Stimulated activated CD8-positive, alpha-beta memory T cell treated with anti-CD3 and anti-CD28 coated beads, Interleukin-15, amount 100 ng/mL, for 48 hours (primary cell): ENCODE measurements around the gene ARSI.
A peak's percentile ranks its signal among the peaks of the same experiment; 100 is the strongest.

Source experiments
- DNase-seq, 2 donors: peaks; one replicate each; pipeline ENCODE4 v3.0.0-alpha.2; 2020; ENCODE audit warnings: low read depth in 2 of 2

Gene ARSI

DNA sequence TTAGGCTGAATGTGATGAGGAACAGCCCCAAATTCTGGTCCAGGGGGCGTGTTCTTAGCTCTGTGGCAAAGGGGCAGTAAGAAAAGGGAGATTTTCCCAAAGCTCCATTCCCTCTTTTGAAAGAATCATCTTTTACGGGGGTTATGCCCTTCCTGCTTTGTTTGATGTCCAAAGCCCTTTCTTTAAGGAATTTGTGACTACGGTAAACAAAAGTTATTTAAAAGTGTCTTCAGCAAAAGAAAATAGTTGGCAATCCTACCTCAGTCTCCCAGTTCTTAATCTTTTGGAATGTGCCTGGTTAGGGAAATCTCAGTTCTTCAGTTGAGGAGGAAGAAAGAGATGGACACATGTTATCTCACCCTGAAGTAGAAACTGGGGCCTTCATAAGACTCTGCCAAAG lies 24.4 kb upstream of the ARSI start:
- DNase-seq = no peak

DNA sequence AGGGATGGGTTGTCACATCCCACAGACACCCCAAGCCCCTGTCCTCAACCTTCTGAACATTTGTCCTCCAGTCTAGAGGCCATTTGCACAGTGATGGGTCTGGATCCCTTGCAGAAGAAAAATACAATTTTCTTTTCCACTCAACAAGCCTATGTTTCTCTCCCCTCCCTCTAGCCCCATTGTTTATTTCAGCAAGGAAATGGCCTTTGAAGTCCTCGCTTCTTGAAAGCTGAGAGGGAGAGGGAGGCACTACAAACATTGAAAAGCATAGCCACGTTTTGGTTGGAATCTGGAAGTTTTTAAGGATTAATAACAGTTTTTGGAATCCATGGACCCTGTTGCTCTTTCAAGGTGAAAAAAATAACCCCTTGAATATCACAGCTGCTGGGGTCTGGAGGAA lies 24.0 kb upstream of the ARSI start:
- no peak for DNase-seq

DNA sequence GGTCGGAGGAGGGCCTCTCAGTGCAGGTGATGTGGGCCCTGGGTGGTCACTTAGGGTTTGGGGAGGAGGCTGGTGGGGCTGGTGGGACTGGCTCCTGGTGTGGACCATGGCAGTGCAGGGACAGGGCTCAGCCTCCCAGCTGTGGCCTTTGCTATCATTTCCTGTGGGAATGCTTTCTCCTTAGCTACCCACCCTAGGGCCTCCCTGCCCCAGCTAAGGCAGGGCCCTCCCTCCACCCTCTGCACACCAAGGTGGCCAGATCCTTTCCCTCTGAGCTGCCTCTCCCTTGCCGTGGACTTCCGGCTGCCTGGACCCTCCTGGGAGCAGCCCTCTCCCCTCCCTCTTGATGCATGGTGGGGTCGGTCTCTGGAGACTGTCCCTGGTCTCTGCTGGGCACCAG lies 22.7 kb upstream of the ARSI start:
- DNase-seq = no peak

DNA sequence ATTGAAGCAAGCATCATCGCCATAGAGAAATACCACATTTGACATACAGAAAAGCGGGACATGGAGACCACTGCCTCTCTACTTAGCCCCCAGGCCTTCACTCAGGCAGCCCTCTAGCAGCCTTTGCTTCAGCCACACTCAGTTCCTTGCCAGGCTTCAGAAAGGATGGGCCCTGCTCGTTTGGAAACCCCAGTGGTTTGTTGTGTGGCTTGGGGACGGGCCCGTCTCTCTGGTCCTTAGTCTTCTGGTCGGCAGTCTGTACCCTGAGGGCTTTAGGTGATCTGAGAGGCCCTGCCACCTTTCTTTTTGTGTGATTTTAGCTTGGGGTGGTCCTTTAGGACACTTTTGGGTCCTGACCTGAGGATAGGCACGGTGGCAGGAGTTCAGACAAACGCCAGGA lies 21.1 kb upstream of the ARSI start:
- DNase-seq = no peak

DNA sequence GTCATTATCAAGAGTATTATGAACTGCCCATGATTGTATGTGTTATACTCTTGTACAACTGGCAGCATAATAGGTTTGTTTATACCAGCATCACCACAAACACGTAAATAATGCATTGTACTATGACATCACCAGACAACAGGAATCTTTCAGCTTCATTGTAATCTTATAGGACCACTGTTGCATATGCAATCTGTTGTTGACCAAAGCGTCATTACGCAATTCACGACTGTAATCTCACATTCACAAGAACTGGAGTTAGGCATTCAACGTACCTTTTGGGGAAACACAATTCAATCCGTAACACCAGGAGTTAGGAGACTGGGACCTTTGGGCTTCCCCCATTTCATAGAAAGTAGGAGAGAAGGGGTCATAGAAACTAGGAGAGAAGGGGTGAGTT lies 20.4 kb upstream of the ARSI start:
- DNase-seq = no peak

DNA sequence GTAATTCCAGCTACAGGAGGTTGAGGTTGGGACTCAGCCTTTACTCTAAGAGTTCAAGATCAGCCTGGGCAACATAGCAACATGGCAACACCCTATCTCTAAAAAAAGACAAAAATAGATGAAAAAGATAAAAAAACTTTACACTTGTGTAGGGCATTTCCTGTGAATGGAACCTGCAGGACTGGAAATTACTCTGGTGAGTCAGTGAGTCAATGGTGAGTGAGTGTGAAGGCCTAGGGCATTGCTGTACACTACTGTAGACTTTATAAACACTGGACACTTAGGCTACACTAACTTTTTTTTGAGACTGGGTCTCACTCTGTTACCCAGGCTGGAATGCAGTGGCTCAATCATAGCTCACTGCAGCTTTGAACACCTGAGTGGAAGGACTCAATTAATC lies 19.5 kb upstream of the ARSI start:
- no peak for DNase-seq

DNA sequence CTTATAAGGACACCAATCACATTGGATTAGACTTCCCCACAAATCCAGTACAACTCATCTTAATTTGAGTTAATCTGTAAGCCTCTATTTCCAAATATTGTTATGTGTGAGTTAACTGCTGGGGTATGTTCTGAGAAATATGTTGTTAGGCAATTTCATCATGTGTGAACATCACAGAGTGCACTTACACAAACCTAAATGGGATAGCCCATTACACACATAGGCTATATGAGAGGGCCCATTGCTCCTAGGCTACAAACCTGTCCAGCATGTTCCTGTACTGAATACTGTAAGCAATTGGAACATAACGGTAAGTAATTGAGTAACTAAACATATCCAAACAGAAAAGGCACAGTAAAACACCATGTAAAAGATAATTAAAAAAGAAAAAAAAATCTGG lies 19.1 kb upstream of the ARSI start:
- DNase-seq = no peak

DNA sequence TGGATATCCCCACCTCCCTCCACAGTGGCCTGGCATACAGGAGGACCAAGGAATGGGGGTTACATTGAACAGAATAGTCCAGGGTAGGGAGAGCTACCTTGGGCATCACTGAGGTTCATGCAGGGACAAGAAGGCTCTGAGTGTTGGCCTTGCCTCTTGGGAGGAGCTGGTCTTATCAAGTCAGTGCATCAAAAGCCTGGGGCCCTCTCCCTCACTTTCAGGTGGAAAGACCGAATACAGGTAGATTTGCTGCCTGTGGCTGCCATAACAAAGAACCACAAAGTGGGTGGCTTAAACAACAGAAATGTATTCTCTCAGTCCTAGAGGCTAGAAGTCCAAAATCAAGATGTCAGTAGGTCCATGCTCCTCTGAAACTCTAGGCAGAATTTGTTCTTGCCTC lies 18.5 kb upstream of the ARSI start:
- no peak for DNase-seq

DNA sequence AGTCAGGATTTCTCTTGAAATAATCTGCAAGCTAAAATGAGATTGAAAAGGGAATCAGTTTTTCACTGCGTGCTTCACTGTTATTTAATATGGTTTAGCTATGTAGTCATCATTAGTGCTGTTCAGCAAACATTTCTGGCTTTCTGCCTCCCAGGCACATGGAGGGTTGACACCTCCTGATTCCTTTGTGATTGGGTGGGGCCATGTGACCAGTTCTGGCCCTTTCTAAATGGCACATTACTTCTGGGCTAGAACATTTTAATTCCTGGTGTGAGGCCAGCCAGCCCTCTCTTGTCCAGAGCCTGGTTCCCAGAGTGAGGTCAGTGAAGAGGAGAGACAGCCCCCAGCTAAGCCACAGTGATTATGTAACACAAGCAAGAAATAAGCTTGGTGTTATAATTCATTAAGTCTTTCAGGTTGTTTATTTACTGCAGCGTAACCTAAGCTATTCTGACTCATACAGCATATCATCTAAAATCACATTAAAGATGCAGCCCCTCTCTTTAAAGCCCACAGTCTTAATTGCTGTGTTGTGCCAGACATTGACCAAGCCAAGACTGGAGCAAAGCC lies 17.4 kb upstream of the ARSI start:
- no peak for DNase-seq

DNA sequence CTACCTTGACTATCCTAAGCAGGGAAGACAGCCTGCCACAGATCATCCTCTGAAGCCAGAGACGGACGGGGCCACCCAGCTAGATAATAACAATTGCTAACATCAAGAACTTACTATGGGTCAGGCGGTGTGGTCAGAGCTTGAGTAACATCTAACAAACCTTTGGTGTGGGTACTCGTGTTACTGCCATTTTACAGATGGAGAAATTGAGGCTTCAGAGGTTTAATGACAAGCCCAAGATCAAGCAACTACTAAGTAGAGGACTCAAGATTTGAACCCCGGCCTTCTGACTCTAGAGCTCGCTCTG lies 16.7 kb upstream of the ARSI start:
- no peak for DNase-seq

DNA sequence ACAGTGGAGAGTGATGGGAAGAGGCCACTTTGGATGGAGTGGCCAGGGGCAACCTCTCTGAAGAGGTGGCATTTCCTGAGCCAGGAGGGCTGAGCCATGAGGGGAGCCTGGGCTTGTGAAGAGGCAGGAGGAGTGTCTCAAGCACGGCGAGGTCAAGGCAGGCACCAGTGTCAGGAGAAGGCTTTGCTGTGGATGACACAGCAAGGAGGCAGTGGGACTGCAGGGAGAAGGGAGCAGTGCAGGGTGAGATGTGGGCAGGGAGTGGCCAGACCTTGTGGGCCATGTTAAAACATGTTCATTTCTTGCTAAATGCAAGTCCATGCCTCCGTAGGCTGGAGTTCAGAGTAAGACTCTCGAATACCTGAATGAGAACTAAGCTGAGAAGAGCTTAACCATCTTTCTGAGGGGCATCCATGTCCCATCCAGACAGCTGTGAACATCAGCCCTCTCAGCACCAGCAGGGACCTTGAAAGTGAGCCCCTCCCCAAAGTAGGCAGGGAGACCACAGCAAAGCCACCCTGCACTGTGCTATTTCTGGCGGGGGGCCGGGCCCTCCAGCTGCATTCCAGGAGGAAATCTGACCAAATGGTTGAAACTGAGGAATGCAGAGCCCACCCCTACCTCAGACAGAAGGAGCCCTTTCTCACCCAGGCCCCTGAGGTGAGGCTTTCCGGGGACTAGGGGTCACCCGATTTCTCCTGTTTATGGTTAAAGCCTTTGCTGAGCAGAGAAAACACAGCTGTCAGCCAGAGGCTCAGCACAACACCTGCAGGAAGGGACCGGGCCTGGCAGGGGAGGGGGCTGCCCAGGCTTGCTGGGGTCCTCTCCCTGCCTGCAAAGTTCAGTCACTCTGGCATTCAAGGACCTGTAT lies 16.1 kb upstream of the ARSI start:
- DNase-seq = no peak

DNA sequence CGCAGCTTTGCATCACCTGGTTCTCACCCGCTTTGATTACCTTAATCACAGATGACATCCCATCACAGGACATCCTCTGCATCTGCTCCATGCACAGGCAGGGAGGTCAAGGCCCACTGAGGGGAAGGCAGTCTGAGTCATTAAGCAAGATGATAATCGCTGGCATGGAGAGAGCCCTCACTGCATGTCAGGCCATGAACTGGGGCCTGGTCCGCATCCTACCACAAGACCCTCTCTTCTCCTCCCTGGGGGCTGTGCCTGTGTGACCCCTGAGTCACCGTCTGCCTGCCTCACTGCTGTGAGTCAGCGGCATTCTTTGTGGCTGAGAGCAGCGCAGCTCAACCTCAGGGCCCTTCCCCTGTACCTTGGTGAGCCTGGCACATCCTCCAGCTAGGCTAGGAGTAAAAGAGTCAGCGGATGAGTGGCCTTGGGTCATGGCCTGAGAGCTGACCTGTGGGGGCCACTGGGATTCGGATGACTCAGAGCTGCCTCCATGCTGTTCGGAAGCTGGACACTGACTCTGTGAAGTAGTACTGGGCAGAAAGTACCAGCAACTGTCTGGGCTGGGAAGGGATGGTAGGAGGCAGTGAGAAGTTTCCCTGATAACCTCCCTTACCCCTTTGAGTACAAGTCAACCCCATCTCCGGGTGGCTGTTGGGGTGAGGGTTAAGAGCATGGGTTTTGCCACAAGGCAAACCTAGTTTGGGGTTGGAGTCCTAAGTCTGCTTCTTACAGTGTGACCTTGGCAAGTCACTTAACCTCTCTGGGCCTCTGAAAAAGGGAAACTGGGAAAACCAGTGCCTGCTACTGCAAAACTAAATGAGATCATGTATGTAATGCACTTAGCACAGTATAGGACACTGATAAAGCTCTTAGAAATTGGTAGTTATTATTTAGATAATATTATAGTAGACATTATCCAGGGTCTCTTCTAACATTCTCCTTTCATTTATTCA lies 14.6 kb upstream of the ARSI start:
- DNase-seq = peak; percentile 8

DNA sequence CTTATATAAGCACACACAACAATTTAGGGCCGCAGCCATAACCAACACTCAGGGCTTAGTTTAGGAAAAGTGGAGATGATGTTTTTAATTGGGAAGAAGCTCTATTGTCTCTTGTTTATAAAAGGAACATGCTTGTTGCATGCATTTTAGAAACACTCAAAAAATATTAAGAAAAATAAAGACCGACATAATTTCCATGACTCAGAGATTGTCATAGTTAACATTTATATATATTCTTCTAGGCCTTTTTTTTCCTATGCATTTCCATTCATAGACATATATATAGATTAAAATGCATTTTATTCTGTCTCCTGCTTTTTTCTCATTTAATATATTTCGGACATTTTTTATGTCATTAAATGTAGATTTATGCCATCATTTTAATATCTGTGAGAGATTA lies 13.6 kb upstream of the ARSI start:
- DNase-seq = no peak

DNA sequence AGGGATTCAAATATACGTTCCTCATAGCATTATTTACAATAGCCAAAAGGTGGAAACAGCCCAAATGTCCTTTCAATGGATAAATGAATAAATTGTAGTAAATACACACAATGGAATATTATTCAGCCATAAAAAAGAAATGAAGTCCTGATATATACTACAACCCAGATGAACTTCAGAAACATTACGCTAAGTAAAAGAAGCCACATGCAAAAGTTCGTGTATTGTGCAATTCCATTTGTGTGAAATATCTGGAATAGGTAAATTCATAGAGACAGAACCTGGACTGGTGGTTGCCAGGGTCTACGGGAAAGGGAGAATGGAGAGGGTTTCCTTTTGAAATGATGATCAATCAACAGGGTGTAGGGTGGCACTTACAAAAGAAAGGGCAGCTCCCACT lies 12.5 kb upstream of the ARSI start:
- no peak for DNase-seq

DNA sequence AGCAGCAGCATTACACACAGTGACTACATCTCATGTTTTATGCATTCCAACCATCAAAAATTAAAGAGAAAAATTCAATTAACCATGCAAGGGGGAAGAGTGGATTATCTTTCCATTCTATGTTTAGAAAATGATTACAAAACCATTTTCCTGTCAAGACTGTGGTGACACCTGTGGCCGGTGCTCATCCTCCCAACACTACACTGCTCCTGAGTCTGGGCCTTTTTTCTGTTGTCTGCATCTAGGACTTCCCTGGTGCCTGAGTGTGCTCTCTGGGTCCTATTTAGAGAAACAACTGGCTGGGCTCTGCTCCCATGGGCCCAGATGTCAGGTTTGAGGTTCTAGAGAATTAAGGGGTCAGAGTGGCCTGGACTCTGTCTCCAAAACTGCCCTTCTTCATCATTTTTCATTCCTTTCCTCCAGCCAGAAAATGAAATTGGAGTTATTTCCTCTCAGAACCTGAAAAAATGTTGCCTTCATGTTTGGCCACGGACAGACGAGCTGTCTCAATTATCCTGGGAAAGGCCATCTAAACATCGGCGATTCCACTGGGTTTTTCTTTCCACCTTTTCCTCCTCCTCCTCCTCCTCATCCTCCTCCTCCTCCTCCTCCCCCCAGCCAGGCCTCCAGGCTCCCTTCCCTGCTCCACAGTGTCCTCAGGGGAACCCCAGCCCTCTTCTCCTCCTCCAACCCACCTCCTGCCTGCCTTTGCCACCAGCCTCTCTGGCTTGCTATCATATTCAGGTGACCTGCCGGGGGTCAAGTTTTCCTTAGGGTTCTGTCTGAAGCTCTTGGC lies 11.4 kb upstream of the ARSI start:
- no peak for DNase-seq

DNA sequence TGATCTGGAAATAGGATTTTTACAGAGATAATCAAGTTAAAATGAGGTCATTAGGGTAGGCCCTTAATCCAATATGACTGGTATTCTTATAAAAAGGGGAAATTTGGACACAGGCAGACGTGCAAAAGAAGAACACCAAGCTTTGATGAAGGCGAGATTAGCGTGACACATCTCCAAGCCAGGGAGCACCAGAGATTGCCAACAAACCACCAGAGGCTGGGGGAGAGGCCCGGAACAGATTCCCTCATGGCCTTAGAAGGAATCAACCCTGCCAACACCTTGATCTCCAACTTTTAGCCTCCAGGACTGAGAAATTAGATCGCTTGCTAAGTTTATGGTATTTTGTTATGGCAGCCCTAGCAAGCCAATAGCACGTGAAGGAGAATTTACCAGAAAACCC lies 10.8 kb upstream of the ARSI start:
- DNase-seq = no peak

DNA sequence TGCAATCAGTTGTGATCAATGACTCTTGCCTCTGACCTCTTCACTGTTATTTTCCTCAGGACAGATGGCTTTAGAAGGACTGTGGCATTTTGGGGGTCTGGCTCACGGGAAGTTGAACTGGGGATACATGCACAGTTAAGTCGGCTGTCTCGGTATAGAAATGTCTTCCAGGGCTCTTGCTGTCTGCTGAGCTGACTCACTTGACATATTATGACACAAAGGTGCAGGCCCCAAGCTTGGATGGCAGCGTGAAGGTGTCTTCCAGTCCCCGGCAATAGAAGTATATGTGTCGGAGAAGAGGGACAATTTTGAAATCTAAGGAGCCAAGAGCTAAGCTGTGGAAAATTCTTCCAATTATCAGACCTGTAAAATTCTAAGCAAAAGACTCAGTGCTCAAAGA lies 9.8 kb upstream of the ARSI start:
- no peak for DNase-seq

DNA sequence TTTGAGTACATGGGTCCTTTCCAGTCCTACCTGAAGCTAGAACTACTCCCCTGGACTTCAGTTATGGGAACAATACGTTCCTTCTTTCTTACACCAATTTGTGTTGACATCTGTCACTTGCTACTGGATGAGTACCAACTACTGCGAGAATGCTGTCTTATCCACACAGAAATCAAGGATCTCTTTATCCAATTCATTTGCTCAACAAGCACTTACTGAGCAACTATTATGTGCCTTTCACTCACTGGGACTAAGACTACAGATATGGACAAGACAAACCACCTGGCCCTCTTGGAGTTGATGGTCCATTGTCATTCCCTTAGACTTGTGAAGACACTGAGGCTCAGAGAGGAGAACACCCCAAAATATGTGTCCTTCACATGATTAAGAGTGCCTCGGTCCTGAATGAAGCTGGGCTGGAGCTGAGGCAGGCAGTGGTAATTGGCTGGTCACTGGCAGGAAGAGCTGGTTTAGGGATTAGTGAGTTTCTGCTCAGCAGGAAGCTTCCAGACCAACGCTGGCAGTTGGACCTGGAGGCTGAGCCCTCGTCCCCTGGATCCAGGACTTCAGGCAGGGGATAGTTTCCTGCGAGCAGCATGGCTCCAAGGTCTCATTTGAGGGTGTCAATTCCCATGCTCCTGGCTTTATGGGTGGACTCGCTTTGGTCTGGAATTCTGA lies 8.4 kb upstream of the ARSI start:
- no peak for DNase-seq

DNA sequence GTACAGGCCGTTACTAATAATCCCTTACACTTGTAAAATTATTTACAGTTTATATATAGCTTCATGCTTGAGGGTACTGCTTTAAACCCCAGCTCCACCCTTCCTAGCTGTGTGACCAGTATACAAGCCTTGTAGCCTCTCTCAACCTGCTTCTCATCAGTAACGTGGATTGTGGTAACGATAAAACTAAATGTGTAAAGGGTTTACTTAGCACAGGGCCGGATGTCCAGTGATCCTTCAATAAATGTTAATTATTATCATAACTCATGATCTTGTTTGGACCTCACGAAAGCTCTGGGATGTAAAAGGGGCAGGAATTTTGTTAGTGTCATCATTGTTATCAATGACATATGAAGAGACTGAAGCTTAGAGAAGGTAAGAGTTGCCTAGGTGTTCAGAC lies 7.5 kb upstream of the ARSI start:
- no peak for DNase-seq

DNA sequence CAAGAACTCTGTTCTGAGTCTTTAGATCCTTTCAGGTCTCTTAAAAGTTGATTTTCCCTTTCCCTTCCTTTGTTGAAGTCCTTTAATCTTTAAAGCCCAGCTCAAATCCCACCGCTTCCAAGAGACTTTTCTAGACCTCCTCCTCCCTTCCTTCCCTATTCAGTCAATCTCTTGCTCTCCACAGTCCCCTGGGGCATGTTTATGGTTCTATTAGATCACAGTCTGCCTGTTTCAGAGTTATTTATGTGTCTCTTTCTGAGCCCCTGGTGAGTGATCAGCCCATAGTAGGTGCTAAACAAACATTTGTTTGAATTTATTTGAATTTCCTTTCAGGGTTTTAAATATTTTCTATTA lies 7.2 kb upstream of the ARSI start:
- no peak for DNase-seq

DNA sequence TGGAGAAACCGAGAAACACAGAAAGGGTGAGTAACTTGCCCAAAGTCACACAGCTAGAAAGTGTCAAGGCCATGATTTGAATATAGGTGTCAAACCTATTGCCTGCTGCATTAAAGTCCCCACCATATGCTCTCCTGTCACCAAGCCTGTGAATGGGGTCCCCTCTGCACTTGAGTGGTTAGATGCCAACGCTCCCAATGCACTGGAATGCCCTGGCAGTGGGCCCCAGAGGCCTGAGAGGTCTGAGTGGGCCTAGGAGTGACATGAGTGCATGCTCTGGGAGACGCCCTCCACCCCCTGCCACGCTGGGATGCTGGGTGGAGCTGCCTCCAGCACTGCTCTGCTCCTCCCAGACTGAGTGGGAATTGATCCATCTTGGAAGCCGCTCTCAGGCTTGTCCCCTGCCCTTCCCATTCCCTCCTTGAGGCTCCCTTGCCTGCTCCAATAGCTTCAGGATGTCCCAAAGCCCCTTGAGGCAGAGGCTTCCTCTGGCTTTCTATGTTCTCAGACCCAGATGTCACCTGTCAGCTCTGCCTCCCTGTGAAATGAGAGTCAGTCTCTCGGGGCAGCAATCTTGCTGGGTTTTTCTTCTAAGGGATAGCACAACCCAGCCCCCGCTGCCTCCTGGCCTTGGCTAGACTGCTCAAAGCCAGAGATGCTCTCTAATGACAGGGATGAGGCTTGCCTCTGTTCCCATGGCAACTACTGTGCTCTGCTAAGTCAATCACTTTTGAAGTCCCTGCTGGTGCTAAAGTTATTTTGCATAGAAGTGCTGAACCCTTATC lies 6.6 kb upstream of the ARSI start:
- DNase-seq = no peak
